Measurements from ENCODE around the gene ATP2A1. TPM values are rescaled to one million over a fixed set of nuclear protein-coding genes. Genes with fewer than 3 reads are reported as not detected.
A peak's percentile ranks its signal among the peaks of the same experiment; 100 is the strongest.

The ATP2A1 gene
- polyA plus RNA-seq, 2 of the 4 experiments (the other 2 are of a cell fraction), result 0.96 to 5.2 TPM

GRCh38 chr16:28845761-28846079 lies 32.6 kb upstream of the ATP2A1 start:
- POLR2A ChIA-PET, result interaction anchor here (1.0 to 3.3 kb wide), 4 partner anchors 13 to 23 kb away, joined by 3 to 57 read pairs (median 23); partner anchors contain the start of genes ATXN2L and SH2B1

GRCh38 chr16:28846080-28846932 lies 32.0 kb upstream of the ATP2A1 start, which contains the start of gene TUFM:
Gene TUFM, minus strand, starts transcription at chr16:28846348. Its CDS starts 79 bp downstream, at chr16:28846269.
- DNase-seq (ENCODE audit: low read depth in 1 of 2, low spot score in 1 of 2) (peak; percentile 97 to 99), ATAC-seq (peak; percentile 88 to 96), FAIRE-seq (peak; percentile 91)
- peaks cover 13% of the 10 kb centered on the region for H3K4me1 ChIP-seq
- ChIA-PET CTCF (interaction anchor here (0.9 to 6.6 kb wide), 12 partner anchors 9 to 130 kb away, joined by 3 to 49 read pairs (median 4); partner anchors contain the start of gene SH2B1), POLR2A (interaction anchor here (0.7 to 3.3 kb wide), 8 partner anchors 8 to 104 kb away, joined by 3 to 57 read pairs (median 4); partner anchors contain the start of genes ATXN2L, NFATC2IP and SH2B1)
- peak within 1 kb of the TSS; percentile 74 for H3K4me3 ChIP-seq
- 1% methylated on average over 27 of the region's 73 CpGs for WGBS (ENCODE audit: missing lambda C conversion rate)
- H3K9me3 ChIP-seq, result no peaks in the 10 kb centered on the region
- H3K4me2 ChIP-seq, result peak within 1 kb of the TSS; percentile 90
- H3K27ac ChIP-seq, result peak within 1 kb of the TSS; percentile 89 to 95
- TF ChIP-seq HMGXB4 (CRISPR knock-in tag; IDR thresholded peaks at IDR 0.05; ENCODE audit: borderline replicate concordance), result no peak
- TF ChIP-seq CBX8 (IDR thresholded peaks at IDR 0.05), result no peak
- no peak for TF ChIP-seq RCOR1 (IDR thresholded peaks at IDR 0.05; ENCODE audit: low read depth, low read length)
- no peak for TF ChIP-seq HOXB5 (CRISPR knock-in tag; IDR thresholded peaks at IDR 0.05)
- TF ChIP-seq POLR2AphosphoS2 (conservative IDR thresholded peaks at IDR 0.05; ENCODE audit: low read length), result no peak
- no peak for TF ChIP-seq ZFP36 (IDR thresholded peaks at IDR 0.05; ENCODE audit: borderline replicate concordance, partially characterized antibody)
- TF ChIP-seq POLR2A (IDR thresholded peaks at IDR 0.05; ENCODE audit: low read length), result peak; percentile 76
- peak; percentile 57; the same call in 1 of the 2 replicates for TF ChIP-seq PBX3 (IDR thresholded peaks at IDR 0.05)
- TF ChIP-seq RNF2 (IDR thresholded peaks at IDR 0.05; ENCODE audit: borderline replicate concordance, low read depth), result no peak
- peak; percentile 87 for TF ChIP-seq KDM5A (IDR thresholded peaks at IDR 0.05)
- TF ChIP-seq CBX2 (IDR thresholded peaks at IDR 0.05; ENCODE audit: borderline replicate concordance, low read depth), result no peak
- no peak for TF ChIP-seq HOXA7 (CRISPR knock-in tag; IDR thresholded peaks at IDR 0.05)
- TF ChIP-seq REST (IDR thresholded peaks at IDR 0.05), result no peak
- TF ChIP-seq ZNF302 (CRISPR knock-in tag; IDR thresholded peaks at IDR 0.05), result no peak
- no peak for TF ChIP-seq NPAS2 (CRISPR knock-in tag; IDR thresholded peaks at IDR 0.05; ENCODE audit: borderline replicate concordance)
- TF ChIP-seq HOXB13 (CRISPR knock-in tag; IDR thresholded peaks at IDR 0.05; ENCODE audit: low read depth), result no peak
- TF ChIP-seq JUNB (IDR thresholded peaks at IDR 0.05), result no peak
- TF ChIP-seq ATOH8 (CRISPR knock-in tag; IDR thresholded peaks at IDR 0.05; ENCODE audit: low read depth), result no peak
- TF ChIP-seq KDM1A (IDR thresholded peaks at IDR 0.05; ENCODE audit: low read depth), result peak; percentile 95; the same call in 1 of the 2 replicates
- TF ChIP-seq HDAC2 (IDR thresholded peaks at IDR 0.05), result 0 out of 2 replicates have a peak, but pooled peaks have one; percentile 63
- TF ChIP-seq FOSL2 (IDR thresholded peaks at IDR 0.05), result no peak
- TF ChIP-seq FOSL2 (CRISPR knock-in tag; IDR thresholded peaks at IDR 0.05), result no peak
- TF ChIP-seq, protein P1, sequence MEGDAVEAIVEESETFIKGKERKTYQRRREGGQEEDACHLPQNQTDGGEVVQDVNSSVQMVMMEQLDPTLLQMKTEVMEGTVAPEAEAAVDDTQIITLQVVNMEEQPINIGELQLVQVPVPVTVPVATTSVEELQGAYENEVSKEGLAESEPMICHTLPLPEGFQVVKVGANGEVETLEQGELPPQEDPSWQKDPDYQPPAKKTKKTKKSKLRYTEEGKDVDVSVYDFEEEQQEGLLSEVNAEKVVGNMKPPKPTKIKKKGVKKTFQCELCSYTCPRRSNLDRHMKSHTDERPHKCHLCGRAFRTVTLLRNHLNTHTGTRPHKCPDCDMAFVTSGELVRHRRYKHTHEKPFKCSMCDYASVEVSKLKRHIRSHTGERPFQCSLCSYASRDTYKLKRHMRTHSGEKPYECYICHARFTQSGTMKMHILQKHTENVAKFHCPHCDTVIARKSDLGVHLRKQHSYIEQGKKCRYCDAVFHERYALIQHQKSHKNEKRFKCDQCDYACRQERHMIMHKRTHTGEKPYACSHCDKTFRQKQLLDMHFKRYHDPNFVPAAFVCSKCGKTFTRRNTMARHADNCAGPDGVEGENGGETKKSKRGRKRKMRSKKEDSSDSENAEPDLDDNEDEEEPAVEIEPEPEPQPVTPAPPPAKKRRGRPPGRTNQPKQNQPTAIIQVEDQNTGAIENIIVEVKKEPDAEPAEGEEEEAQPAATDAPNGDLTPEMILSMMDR (IDR thresholded peaks at IDR 0.05), result peak; percentile 34
- no peak for TF ChIP-seq ESRRA (IDR thresholded peaks at IDR 0.05; ENCODE audit: borderline replicate concordance, low read length)
- TF ChIP-seq TP53 (CRISPR knock-in tag; IDR thresholded peaks at IDR 0.05), result peak; percentile 68; the same call in 1 of the 2 replicates

More at GRCh38 chr16:28845761-28846079, 32.6 kb upstream of the ATP2A1 start:
- Histone ChIP-seq H3K4me1 (peaks cover 13% of the 10 kb centered on the region), H3K4me2 (peak overlapping the region; percentile 90), H3K4me3 (peak overlapping the region; percentile 74), H3K9me3 (no peaks in the 10 kb centered on the region), H3K27ac (peak overlapping the region; percentile 89 to 95)
- TF ChIP-seq, protein P2, sequence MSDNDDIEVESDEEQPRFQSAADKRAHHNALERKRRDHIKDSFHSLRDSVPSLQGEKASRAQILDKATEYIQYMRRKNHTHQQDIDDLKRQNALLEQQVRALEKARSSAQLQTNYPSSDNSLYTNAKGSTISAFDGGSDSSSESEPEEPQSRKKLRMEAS (IDR thresholded peaks at IDR 0.05), result peak; percentile 43; the same call in 1 of the 2 replicates
- no peak for TF ChIP-seq NFE2L2 (conservative IDR thresholded peaks at IDR 0.05; ENCODE audit: low read length)
- WGBS (ENCODE audit: missing lambda C conversion rate), result 0% methylated on average over 2 of the region's 16 CpGs
- ATAC-seq (peak in 1 of 2 experiments; percentile 1; a peak in 3 of 6 replicates), FAIRE-seq (no peak), DNase-seq (ENCODE audit: low read depth in 1 of 2, low spot score in 1 of 2) (no peak)
- CTCF ChIA-PET, result interaction anchor here (1.0 to 6.6 kb wide), 8 partner anchors 8 to 130 kb away, joined by 3 to 49 read pairs (median 6); partner anchors contain the start of gene SH2B1
